Gastrocnemius medialis (tissue), 4 donors: Measurements from ENCODE around the gene DYRK1A. TPM values are rescaled to one million over a fixed set of nuclear protein-coding genes. Genes with fewer than 3 reads are reported as not detected.

Source experiments
- ATAC-seq, 2 donors: fragments of 150-250 bp; one replicate each; pipeline ENCODE4 v1.9.1; 2016
- DNase-seq, 2 donors: peaks; one replicate each; pipeline ENCODE4 v3.0.0-alpha.2; 2019
- H3K27ac ChIP-seq, 4 donors: fragments of 200-600 bp; sonication (generic); 1 replicate in 1 of 4; 2 replicates in 3 of 4; pipeline ENCODE4 v1.5.1; 2016 to 2018; ENCODE audit warnings: mild to moderate bottlenecking in 2 of 4, moderate library complexity in 1 of 4
- H3K27me3 ChIP-seq, 3 donors: fragments of 200-600 bp; sonication (generic) in 2 of 3; 1 replicate in 1 of 3; 2 replicates in 2 of 3; pipeline versions ENCODE4 v1.5.1 to v1.6.0; 2016 to 2019; ENCODE audit warnings: mild to moderate bottlenecking in 1 of 3, moderate library complexity in 1 of 3
- H3K36me3 ChIP-seq, 2 donors: fragments of 200-600 bp; sonication (generic) in 1 of 2; one replicate each; pipeline ENCODE4 v1.5.1; 2017 to 2018
- H3K4me1 ChIP-seq, 2 donors: fragments of 200-600 bp; sonication (generic) in 1 of 2; one replicate each; pipeline ENCODE4 v1.5.1; 2016 to 2017; ENCODE audit warnings: mild to moderate bottlenecking in 2 of 2
- H3K4me3 ChIP-seq, 4 donors: fragments of 200-600 bp; sonication (generic) in 3 of 4; 1 replicate in 1 of 4; 2 replicates in 3 of 4; pipeline ENCODE4 v1.5.1; 2016 to 2019; ENCODE audit warnings: mild to moderate bottlenecking in 2 of 4
- H3K9me3 ChIP-seq, 3 donors: fragments of 200-600 bp; sonication (generic) in 2 of 3; 1 replicate in 1 of 3; 2 replicates in 2 of 3; pipeline ENCODE4 v1.5.1; 2016 to 2019
- CTCF ChIP-seq, 5 experiments: fragments of 450-650 bp in 3 of 5; fragments of 200-600 bp in 2 of 5; sonication (generic) in 2 of 5; IDR thresholded peaks in 4 of 5; conservative IDR thresholded peaks in 1 of 5; 1 replicate in 4 of 5; 2 replicates in 1 of 5; pipeline ENCODE4 v1.5.1; 2016 to 2019; ENCODE audit warnings: antibody characterized with exemption in 5 of 5, mild to moderate bottlenecking in 3 of 5, moderate library complexity in 3 of 5
- POLR2A ChIP-seq, 2 donors: fragments of 450-650 bp; IDR thresholded peaks; one replicate each; pipeline ENCODE4 v1.6.1; 2017; ENCODE audit warnings: antibody characterized with exemption in 2 of 2, mild to moderate bottlenecking in 2 of 2, moderate library complexity in 2 of 2
- in situ Hi-C, 4 donors: fragments of 200-750 bp; cut with MboI; loops; one replicate each; pipeline versions ENCODE4 v1.15.0 to v1.8.0; 2017; ENCODE audit warnings: low sequenced_read_pairs in 4 of 4
- intact Hi-C: fragments of 100-400 bp; cut with DNase I; formaldehyde crosslinking; loops from one replicate; pipeline ENCODE4 v1.15.1; 2023; ENCODE audit warnings: low total_unique reads
- total RNA-seq, 4 donors: library from RNA; depleted of rRNA; stranded (reverse); fragments of >200 nt; gene quantifications; one replicate each; pipeline versions ENCODE4 v1.1.0 to v1.2.3, GENCODE V29; 2016

Gene DYRK1A
- total RNA-seq, 4 donors from 2014 or later, result 81.0 to 115 (median 95.3) TPM

- Histone ChIP-seq H3K4me1 (peaks cover 14 to 17% of the 10 kb centered on the region in 2 donors), H3K9me3 (no peaks in the 10 kb centered on the region), H3K36me3 (no peaks in the 10 kb centered on the region), H3K27ac (no peak overlapping the region), H3K27me3 (no peaks in the 10 kb centered on the region), H3K4me3 (no peak overlapping the region)
- no peak for ATAC-seq
- intact Hi-C loops (no loop called here), in situ Hi-C loops (loop anchor here in 1 of 4 donors (25.0 kb wide), 1 partner anchor 309 kb away; the partner anchor contains the start of gene VPS26C)
- TF ChIP-seq CTCF (IDR thresholded peaks at IDR 0.05 in 4 of 5, conservative IDR thresholded peaks at IDR 0.05 in 1 of 5), result no peak
- no peak for TF ChIP-seq POLR2A (IDR thresholded peaks at IDR 0.05)
- DNase-seq, result no peak
These were observed 204.9 kb downstream of the DYRK1A start for GRCh38 chr21:37571442-37571841.

- H3K4me1 ChIP-seq, result peaks cover 0 to under 1% of the 10 kb centered on the region in 2 donors
- no peak for TF ChIP-seq POLR2A (IDR thresholded peaks at IDR 0.05)
- TF ChIP-seq CTCF (IDR thresholded peaks at IDR 0.05 in 4 of 5, conservative IDR thresholded peaks at IDR 0.05 in 1 of 5), result no peak
- in situ Hi-C loops, result loop anchor here in 1 of 4 donors (25.0 kb wide), 1 partner anchor 312 kb away; the partner anchor contains the start of gene VPS26C
- H3K9me3 ChIP-seq, result peaks cover 0 to 11% (median 0%) of the 10 kb centered on the region in 3 donors
- H3K4me3 ChIP-seq, result no peak overlapping the region
- no peaks in the 10 kb centered on the region for H3K36me3 ChIP-seq
- H3K27ac ChIP-seq, result no peak overlapping the region
- DNase-seq (no peak), ATAC-seq (no peak)
- H3K27me3 ChIP-seq, result no peaks in the 10 kb centered on the region
- intact Hi-C loops, result no loop called here
These were observed 207.7 kb downstream of the DYRK1A start for GRCh38 chr21:37574316-37574715.

GRCh38 chr21:37574751-37575150, 208.2 kb downstream of the DYRK1A start:
- Histone ChIP-seq H3K4me1 (peaks cover 0 to 5% of the 10 kb centered on the region in 2 donors), H3K27me3 (no peaks in the 10 kb centered on the region), H3K9me3 (peaks cover 0 to 11% (median 0%) of the 10 kb centered on the region in 3 donors), H3K4me3 (no peak overlapping the region), H3K36me3 (no peaks in the 10 kb centered on the region), H3K27ac (no peak overlapping the region)
- intact Hi-C loops, result no loop called here
- ATAC-seq (no peak), DNase-seq (no peak)
- TF ChIP-seq POLR2A (IDR thresholded peaks at IDR 0.05), result no peak
- no peak for TF ChIP-seq CTCF (IDR thresholded peaks at IDR 0.05 in 4 of 5, conservative IDR thresholded peaks at IDR 0.05 in 1 of 5)
- in situ Hi-C loops, result loop anchor here in 1 of 4 donors (25.0 kb wide), 1 partner anchor 312 kb away; the partner anchor contains the start of gene VPS26C

- no peaks in the 10 kb centered on the region for H3K27me3 ChIP-seq
- DNase-seq, result no peak
- H3K4me3 ChIP-seq, result no peak overlapping the region
- H3K9me3 ChIP-seq, result peaks cover 0 to 11% (median 0%) of the 10 kb centered on the region in 3 donors
- TF ChIP-seq CTCF (IDR thresholded peaks at IDR 0.05 in 4 of 5, conservative IDR thresholded peaks at IDR 0.05 in 1 of 5), result no peak
- TF ChIP-seq POLR2A (IDR thresholded peaks at IDR 0.05), result no peak
- no peak overlapping the region for H3K27ac ChIP-seq
- peaks cover 0 to 11% of the 10 kb centered on the region in 2 donors for H3K4me1 ChIP-seq
- no peak for ATAC-seq
- in situ Hi-C loops, result no loop called here
- no peaks in the 10 kb centered on the region for H3K36me3 ChIP-seq
- intact Hi-C loops, result no loop called here
These were observed 209.0 kb downstream of the DYRK1A start for GRCh38 chr21:37575580-37575979.

Other genes with a start within 250 kb of the DYRK1A start
- gene VPS26C, start 99.4 kb upstream of the DYRK1A start, total RNA-seq, result 10 to 100 TPM; 57.6 to 82.7 (median 75.4) TPM